A549 (cell line): ENCODE measurements around the gene ARL17B. TPM values are rescaled to one million over a fixed set of nuclear protein-coding genes. Genes with fewer than 3 reads are reported as not detected.
"Not testable (repeated sequence)": the region's sequence is repeated elsewhere in the genome, so short reads cannot be mapped to it uniquely, and the experiment has no call there.

Experiments
- ATAC-seq, 2 experiments: fragments of 200-7000 bp in 1 of 2; fragments of >200 bp in 1 of 2; cut with Nextera tagmentation in 1 of 2; cut with Tn5 transposase in 1 of 2; 3 replicates each; pipeline versions ENCODE4 v1.8.0 to v1.9.1; 2018 to 2020; ENCODE audit warnings: mild to moderate bottlenecking in 1 of 2, moderate library complexity in 1 of 2
- CTCF ChIA-PET: fragments of 300-600 bp; sonication (Branson Sonifier 250); formaldehyde crosslinking; extraction: SDS; loops from one replicate; lab custom pipeline; 2021; ENCODE audit warnings: antibody characterized with exemption, inconsistent platforms; lab: Yijun Ruan, JAX
- POLR2A ChIA-PET: fragments of 350-600 bp; formaldehyde crosslinking; extraction: SDS; loops from one replicate; lab custom pipeline; 2021; ENCODE audit warnings: antibody characterized with exemption, inconsistent platforms; lab: Yijun Ruan, JAX
- DNase-seq, 2 experiments: peaks; one replicate each; pipeline versions ENCODE4 v3.0.0 to v3.0.0-alpha.2; 2011 to 2016; ENCODE audit warnings: low read depth in 1 of 2, low spot score in 1 of 2
- FAIRE-seq: peaks from 2 replicates; lab custom pipeline; 2011; peaks lifted over from hg19 to GRCh38; lab: Jason Lieb, UNC
- H3K27ac ChIP-seq, 2 experiments: fragments of >200 bp; sonication (Bioruptor Twin); formaldehyde crosslinking; 3 replicates each; pipeline ENCODE4 v1.5.1; 2016 to 2017
- H3K4me1 ChIP-seq: fragments of >200 bp; sonication (Bioruptor Twin); formaldehyde crosslinking; 3 replicates; pipeline ENCODE4 v1.6.1; 2016
- H3K4me2 ChIP-seq: fragments of >200 bp; sonication (Bioruptor Twin); formaldehyde crosslinking; 3 replicates; pipeline ENCODE4 v1.6.1; 2016
- H3K4me3 ChIP-seq: fragments of >200 bp; sonication (Bioruptor Twin); formaldehyde crosslinking; 3 replicates; pipeline ENCODE4 v1.5.1; 2016
- H3K9me3 ChIP-seq: fragments of >200 bp; sonication (Bioruptor Twin); formaldehyde crosslinking; 3 replicates; pipeline ENCODE4 v1.6.1; 2016
- CEBPB ChIP-seq, 2 experiments: fragments of >200 bp in 1 of 2; sonication (Bioruptor Twin) in 1 of 2; formaldehyde crosslinking in 1 of 2; IDR thresholded peaks; 2 replicates each; pipeline ENCODE4 v1.6.1; 2012 to 2016
- FOSL2 ChIP-seq, 2 experiments: fragments of 450-650 bp in 1 of 2; fragments of >200 bp in 1 of 2; sonication (Bioruptor Twin) in 1 of 2; formaldehyde crosslinking; IDR thresholded peaks; 2 replicates each; pipeline versions ENCODE4 v1.5.0 to v1.6.1; 2016 to 2020; ENCODE audit warnings: mild to moderate bottlenecking in 1 of 2, moderate library complexity in 1 of 2
- GATA3 ChIP-seq: IDR thresholded peaks from 2 replicates; pipeline ENCODE4 v1.6.1; 2012; ENCODE audit warnings: borderline replicate concordance
- JUN ChIP-seq, 2 experiments: fragments of >200 bp; sonication (Bioruptor Twin); formaldehyde crosslinking; IDR thresholded peaks; 2 replicates in 1 of 2; 3 replicates in 1 of 2; pipeline ENCODE4 v1.6.1; 2016 to 2017
- JUNB ChIP-seq: fragments of >200 bp; sonication (Bioruptor Twin); formaldehyde crosslinking; IDR thresholded peaks from 2 replicates; pipeline ENCODE4 v1.6.1; 2016
- MAFK ChIP-seq: fragments of 450-650 bp; IDR thresholded peaks from 2 replicates; pipeline ENCODE4 v1.6.1; 2014; ENCODE audit not compliant: partially characterized antibody
- RAD21 ChIP-seq, 2 experiments: fragments of >200 bp in 1 of 2; sonication (Bioruptor Twin) in 1 of 2; formaldehyde crosslinking in 1 of 2; IDR thresholded peaks in 1 of 2; conservative IDR thresholded peaks in 1 of 2; 2 replicates in 1 of 2; 3 replicates in 1 of 2; pipeline ENCODE4 v1.6.1; 2012 to 2018; ENCODE audit warnings: inconsistent platforms in 1 of 2
- SMC3 ChIP-seq: fragments of >200 bp; sonication (Bioruptor Twin); formaldehyde crosslinking; IDR thresholded peaks from 3 replicates; pipeline ENCODE4 v1.6.1; 2018; ENCODE audit warnings: inconsistent platforms
- USF2 ChIP-seq: fragments of 450-650 bp; IDR thresholded peaks from 2 replicates; pipeline ENCODE4 v1.6.1; 2014; ENCODE audit warnings: antibody characterized with exemption
- ZC3H11A ChIP-seq: fragments of 450-650 bp; IDR thresholded peaks from 2 replicates; pipeline ENCODE4 v1.6.1; 2014; ENCODE audit warnings: antibody characterized with exemption, mild to moderate bottlenecking
- WGBS: methylation state at CpG from one replicate; pipeline ENCODE4 v1.1.6; 2017; ENCODE audit errors: missing lambda C conversion rate; 5-methylcytosine and 5-hydroxymethylcytosine counted together
- polyA plus RNA-seq, 4 experiments: library from polyadenylated mRNA; depleted of rRNA in 3 of 4; stranded (reverse); fragments of >200 nt; fragmentation: RNase III in 1 of 4; extraction: RNeasy Plus Mini Kit Qiagen cat#74134 plus additional on column Dnase treatment in 1 of 4; gene quantifications; 2 replicates in 3 of 4; 3 replicates in 1 of 4; pipeline ENCODE4 v1.2.3, GENCODE V29; 2011 to 2017
- TF ChIP-seq, protein P1 (sequence below): IDR thresholded peaks from 2 replicates; pipeline ENCODE4 v1.6.1; 2012
- TF ChIP-seq, protein P2 (sequence below): fragments of >200 bp; sonication (Bioruptor Twin); formaldehyde crosslinking; IDR thresholded peaks from 3 replicates; pipeline ENCODE4 v1.5.1; 2016

Gene ARL17B
- polyA plus RNA-seq, 2 of the 4 experiments (the other 2 are of a cell fraction) = 7.2 to 9.7 TPM

- H3K27ac ChIP-seq = 0 out of 6 replicates have a peak overlapping the region, but pooled peaks of 1 of the 2 experiments have one; percentile 15
- peak; percentile 26 to 28; a peak in 1 of 6 replicates for ATAC-seq
- CTCF ChIA-PET = interaction anchor here (1.2 kb wide), 1 partner anchor 98 kb away, joined by 3 read pairs; the partner anchor contains the start of gene KANSL1
- WGBS = 91% methylated on average over 4 of the region's 4 CpGs
- H3K4me2 ChIP-seq, DNase-seq, POLR2A ChIA-PET, H3K4me1 ChIP-seq, FAIRE-seq, H3K9me3 ChIP-seq, H3K4me3 ChIP-seq: not testable (repeated sequence)
Measured at GRCh38 chr17:46290906-46291546, 70.5 kb downstream of the ARL17B start.

- ATAC-seq (peak; percentile 9 to 13; a peak in 3 of 6 replicates), FAIRE-seq (peak; percentile 28)
- peak overlapping the region; percentile 52; the same call in 2 of the 3 replicates for H3K4me2 ChIP-seq
- DNase-seq, H3K9me3 ChIP-seq, POLR2A ChIA-PET, H3K4me3 ChIP-seq: not testable (repeated sequence)
- 79% methylated on average over 7 of the region's 7 CpGs for WGBS
- peak overlapping the region; percentile 68 to 72 for H3K27ac ChIP-seq
- H3K4me1 ChIP-seq = peaks cover 15% of the 10 kb centered on the region
- CTCF ChIA-PET = interaction anchor here (0.9 to 6.2 kb wide), 10 partner anchors 18 to 706 kb away, joined by 3 to 169 read pairs (median 8); partner anchors contain the start of gene KANSL1
Measured at GRCh38 chr17:46287587-46287986, 74.0 kb downstream of the ARL17B start.

DNA sequence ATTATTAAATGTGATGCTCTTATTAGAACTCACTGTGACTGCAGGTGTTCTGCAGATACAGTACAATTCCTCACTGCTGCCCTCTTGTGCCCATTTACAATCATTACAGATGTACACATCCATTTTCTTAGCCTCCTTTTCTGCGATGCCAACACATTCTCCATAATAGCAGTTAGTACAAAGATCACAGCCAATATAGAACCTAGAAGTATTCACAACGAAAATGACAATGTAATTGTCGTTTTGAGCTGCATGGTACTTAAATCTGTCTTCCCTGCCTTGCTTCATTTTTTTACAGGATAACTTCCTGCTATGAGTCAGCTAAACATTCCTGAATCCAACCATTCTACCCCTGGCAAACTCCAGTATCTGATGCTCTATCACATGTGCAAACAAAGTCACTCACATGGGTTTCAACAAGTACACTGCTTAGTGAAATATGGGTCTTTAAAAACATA lies 74.8 kb downstream of the ARL17B start:
- WGBS = 1% methylated on average over 3 of the region's 3 CpGs
- H3K9me3 ChIP-seq, H3K4me3 ChIP-seq: not testable (repeated sequence)
- DNase-seq (peak; percentile 54 to 91), ATAC-seq (peak; percentile 89 to 91), FAIRE-seq (peak; percentile 91)
- ChIA-PET POLR2A (interaction anchor here (0.6 to 1.0 kb wide), 3 partner anchors 19 to 94 kb away, joined by 3 to 11 read pairs (median 10); partner anchors contain the start of gene KANSL1), CTCF (interaction anchor here (0.6 to 6.2 kb wide), 26 partner anchors 18 to 711 kb away, joined by 3 to 169 read pairs (median 4); partner anchors contain the start of gene KANSL1)
- Histone ChIP-seq H3K4me2 (peak overlapping the region; percentile 52), H3K27ac (peak overlapping the region; percentile 68 to 72), H3K4me1 (peaks cover 15% of the 10 kb centered on the region)
- TF ChIP-seq, protein P1, sequence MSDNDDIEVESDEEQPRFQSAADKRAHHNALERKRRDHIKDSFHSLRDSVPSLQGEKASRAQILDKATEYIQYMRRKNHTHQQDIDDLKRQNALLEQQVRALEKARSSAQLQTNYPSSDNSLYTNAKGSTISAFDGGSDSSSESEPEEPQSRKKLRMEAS = peak; percentile 43; the same call in 1 of the 2 replicates
- TF ChIP-seq CEBPB (IDR thresholded peaks at IDR 0.05) (peak in 1 of 2 experiments; percentile 32; a peak in 1 of 4 replicates), FOSL2 (IDR thresholded peaks at IDR 0.05) (peak; percentile 75), FOSL2 (CRISPR knock-in tag; IDR thresholded peaks at IDR 0.05) (peak; percentile 97), RAD21 (conservative IDR thresholded peaks at IDR 0.05 in 1 of 2, IDR thresholded peaks at IDR 0.05 in 1 of 2) (peak; percentile 82 to 90), SMC3 (peak; percentile 94), USF2 (peak; percentile 69), GATA3 (peak; percentile 82), MAFK (peak; percentile 92), ZC3H11A (0 out of 2 replicates have a peak, but pooled peaks have one; percentile 10), JUN (IDR thresholded peaks at IDR 0.05) (peak; percentile 37 to 42; a peak in 1 of 5 replicates), JUNB (peak; percentile 61)
- TF ChIP-seq, protein P2, sequence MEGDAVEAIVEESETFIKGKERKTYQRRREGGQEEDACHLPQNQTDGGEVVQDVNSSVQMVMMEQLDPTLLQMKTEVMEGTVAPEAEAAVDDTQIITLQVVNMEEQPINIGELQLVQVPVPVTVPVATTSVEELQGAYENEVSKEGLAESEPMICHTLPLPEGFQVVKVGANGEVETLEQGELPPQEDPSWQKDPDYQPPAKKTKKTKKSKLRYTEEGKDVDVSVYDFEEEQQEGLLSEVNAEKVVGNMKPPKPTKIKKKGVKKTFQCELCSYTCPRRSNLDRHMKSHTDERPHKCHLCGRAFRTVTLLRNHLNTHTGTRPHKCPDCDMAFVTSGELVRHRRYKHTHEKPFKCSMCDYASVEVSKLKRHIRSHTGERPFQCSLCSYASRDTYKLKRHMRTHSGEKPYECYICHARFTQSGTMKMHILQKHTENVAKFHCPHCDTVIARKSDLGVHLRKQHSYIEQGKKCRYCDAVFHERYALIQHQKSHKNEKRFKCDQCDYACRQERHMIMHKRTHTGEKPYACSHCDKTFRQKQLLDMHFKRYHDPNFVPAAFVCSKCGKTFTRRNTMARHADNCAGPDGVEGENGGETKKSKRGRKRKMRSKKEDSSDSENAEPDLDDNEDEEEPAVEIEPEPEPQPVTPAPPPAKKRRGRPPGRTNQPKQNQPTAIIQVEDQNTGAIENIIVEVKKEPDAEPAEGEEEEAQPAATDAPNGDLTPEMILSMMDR = peak; percentile 99

GRCh38 chr17:46285500-46285899 lies 76.1 kb downstream of the ARL17B start:
- ChIA-PET POLR2A (interaction anchor here (1.6 kb wide), 1 partner anchor 19 kb away, joined by 4 read pairs; no protein-coding TSS in a partner anchor), CTCF (interaction anchor here (0.7 to 6.2 kb wide), 8 partner anchors 16 to 283 kb away, joined by 3 to 169 read pairs (median 13); partner anchors contain the start of gene KANSL1)
- DNase-seq, FAIRE-seq, ATAC-seq, H3K4me3 ChIP-seq, H3K9me3 ChIP-seq, H3K27ac ChIP-seq, H3K4me2 ChIP-seq: not testable (repeated sequence)
- 66% methylated on average over 2 of the region's 2 CpGs for WGBS
- peaks cover 15% of the 10 kb centered on the region for H3K4me1 ChIP-seq
